ENCODE results near the gene CCDC170.

Gene CCDC170

DNA sequence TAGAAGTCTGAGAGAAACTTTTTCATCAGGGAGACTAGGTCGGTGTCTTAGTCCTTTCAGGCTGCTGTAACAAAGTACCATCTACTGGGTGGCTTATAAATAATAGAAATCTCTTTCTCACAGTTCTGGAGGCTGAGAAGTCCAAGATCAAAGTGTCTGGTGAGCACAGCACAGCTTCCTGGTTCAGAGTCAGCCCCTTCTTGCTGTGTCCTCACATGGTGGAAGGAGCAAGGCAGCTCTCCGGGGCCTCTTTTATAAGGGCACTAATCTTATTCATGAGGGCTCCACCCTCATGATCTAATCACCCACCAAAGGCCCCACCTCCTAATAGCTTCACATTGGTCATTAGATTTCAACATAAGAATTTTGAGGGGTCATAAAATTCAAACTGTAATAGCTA, 122.8 kb downstream of the CCDC170 start:
- DNase-seq (ENCODE audit: low spot score) = no peak

GRCh38 chr6:151617539-151617938, 123.7 kb downstream of the CCDC170 start:
- no peak for DNase-seq (ENCODE audit: low spot score)

DNA sequence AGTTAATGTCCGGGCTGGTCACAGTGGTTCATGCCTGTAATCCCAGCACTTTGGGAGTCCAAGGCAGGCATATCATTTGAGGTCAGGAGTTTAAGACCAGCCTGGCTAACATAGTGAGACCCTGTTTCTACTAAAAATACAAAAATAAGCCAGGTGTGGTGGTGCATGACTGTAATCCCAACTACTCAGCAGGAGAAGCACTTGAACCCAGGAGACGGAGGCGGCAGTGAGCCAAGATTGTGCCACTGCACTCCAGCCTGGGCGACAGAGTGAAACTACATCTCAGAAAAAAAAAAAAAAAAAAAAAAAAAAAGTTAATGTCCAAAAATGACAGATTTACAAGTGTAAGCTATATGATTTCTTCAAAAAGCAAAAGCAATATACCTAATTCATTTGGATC, 124.9 kb downstream of the CCDC170 start:
- DNase-seq (ENCODE audit: low spot score) = no peak

DNA sequence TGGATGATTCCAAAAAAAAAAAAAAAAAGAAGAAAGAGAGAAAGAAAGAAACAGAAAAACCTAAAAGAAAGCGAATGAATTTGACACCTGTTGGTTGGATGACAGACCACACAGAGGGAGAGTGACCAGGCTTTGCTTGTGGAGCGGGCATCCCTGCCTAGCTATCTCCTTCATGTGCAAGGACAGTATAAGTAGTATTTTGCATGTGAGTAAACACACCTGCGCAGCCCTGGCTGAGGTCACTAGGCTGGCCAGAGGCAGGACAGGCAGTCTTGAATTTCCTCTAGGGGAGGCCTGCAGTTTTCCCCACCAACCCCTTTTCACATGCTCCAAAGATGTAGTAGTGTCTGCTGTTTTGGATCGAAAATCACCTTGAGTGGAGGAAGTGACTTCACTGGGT, 126.4 kb downstream of the CCDC170 start:
- no peak for DNase-seq (ENCODE audit: low spot score)

DNA sequence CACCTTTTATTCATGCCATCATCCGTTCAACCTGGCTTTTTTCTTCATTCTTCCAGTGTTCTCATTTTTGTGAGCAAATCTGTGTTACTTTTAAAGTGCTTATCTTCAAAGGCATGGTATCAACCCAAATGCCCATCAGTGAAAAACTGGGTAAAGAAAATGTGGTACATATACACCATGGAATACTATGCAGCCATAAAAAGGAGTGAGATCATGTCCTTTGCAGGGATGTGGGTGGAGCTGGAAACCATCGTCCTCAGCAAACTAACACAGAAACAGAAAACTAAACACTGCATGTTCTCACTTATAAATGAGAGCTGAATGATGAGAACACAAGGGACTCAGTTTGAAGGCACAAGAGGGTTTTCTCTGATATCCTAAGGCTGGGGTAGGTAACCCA, 130.3 kb downstream of the CCDC170 start:
- DNase-seq (ENCODE audit: low spot score) = no peak

DNA sequence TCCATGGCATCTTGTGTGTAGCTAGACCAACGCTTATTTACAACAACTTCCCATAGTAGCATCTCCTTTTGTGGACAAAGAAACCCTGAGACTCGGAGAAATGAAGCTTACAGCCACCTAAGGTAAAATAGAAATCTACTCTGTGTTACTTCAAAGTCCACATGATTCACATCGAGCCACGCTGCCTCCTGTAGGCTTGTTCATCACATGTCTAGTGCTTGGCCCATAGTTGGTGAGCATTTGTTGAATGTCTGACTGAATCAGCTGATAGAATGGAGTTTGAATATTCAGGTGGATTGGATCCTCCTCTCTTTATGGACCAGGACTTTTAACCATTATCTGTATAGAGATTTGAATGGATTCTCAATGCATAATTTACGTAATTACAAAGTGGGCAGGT, 130.7 kb downstream of the CCDC170 start:
- no peak for DNase-seq (ENCODE audit: low spot score)

- no peak for DNase-seq (ENCODE audit: low spot score)
These were observed 131.2 kb downstream of the CCDC170 start for GRCh38 chr6:151624900-151625536.

DNA sequence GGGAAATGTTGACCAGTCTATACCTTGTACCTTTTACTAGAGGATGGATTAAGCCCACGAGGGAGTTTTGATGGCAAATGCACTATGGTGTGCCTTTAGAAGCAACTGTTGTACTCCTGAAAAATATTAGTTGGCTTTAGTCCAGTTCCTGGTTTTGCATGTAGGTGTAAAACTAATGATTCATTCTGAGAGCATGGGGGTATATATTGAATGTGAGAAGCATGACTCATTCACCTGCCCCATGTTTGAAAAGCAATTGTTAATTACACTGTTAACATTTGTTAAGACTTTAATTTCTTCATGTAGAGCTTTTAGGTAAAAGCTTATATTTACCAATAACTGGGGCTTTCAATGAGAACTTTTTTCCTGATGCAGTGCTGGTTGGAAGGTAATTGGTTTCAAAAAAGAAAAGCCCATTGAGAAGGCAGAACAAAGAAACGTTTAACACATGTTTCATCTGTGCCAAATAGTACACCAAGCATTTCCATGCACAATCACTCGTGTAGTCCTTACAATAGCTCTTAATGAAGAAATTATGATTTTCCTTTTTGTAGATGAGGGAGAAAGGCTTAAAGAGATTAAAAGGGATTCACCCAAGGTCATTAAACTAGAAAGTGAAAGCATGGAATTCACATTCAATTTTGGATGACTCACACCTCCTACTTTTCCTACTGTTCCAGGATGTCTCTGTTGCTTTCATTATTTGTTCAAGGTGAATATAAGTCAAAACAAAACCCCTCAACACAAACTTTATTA, 134.1 kb downstream of the CCDC170 start:
- no peak for DNase-seq (ENCODE audit: low spot score)

DNA sequence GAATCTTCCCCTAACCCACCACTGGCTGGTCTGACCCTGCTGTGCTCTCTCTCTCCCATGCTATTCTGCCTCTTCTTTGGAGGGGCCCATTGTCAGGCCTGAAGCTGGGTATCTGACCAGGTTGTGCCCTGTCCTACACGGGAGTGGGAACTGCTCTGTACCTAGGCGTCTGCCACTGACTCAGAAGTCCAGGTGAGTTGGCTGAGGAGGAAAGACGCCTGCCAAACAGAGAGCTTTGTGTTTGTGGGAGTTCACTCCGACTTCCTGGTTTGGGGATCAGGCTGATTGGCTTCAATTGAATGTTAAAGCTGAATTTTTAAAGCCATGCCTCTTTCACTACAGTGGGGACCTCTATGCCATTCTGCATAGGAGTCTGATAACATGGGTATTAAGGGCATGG, 136.0 kb downstream of the CCDC170 start:
- DNase-seq (ENCODE audit: low spot score) = no peak

DNA sequence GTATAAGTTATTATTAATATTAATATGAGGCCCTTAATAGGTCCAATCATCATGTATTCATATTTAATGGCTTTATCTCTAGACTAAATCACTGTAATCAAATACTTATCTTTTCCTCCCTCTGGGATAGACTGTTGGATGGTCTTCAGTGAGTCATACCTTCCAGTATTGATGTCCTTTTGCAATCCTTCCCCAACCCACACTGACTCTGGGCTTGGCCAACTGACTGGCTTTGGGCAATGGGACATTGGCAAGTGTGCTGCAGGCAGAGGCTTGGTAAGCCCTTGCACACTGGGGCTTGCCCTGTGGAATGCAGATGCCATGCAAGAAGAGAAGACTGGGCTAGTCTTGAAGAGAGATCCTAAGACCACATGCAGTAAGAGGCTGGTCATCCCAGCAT, 136.6 kb downstream of the CCDC170 start:
- no peak for DNase-seq (ENCODE audit: low spot score)

GRCh38 chr6:151630991-151631655, 137.3 kb downstream of the CCDC170 start:
- no peak for DNase-seq (ENCODE audit: low spot score)

- no peak for DNase-seq (ENCODE audit: low spot score)
These were observed 138.7 kb downstream of the CCDC170 start for GRCh38 chr6:151632415-151632987.

DNA sequence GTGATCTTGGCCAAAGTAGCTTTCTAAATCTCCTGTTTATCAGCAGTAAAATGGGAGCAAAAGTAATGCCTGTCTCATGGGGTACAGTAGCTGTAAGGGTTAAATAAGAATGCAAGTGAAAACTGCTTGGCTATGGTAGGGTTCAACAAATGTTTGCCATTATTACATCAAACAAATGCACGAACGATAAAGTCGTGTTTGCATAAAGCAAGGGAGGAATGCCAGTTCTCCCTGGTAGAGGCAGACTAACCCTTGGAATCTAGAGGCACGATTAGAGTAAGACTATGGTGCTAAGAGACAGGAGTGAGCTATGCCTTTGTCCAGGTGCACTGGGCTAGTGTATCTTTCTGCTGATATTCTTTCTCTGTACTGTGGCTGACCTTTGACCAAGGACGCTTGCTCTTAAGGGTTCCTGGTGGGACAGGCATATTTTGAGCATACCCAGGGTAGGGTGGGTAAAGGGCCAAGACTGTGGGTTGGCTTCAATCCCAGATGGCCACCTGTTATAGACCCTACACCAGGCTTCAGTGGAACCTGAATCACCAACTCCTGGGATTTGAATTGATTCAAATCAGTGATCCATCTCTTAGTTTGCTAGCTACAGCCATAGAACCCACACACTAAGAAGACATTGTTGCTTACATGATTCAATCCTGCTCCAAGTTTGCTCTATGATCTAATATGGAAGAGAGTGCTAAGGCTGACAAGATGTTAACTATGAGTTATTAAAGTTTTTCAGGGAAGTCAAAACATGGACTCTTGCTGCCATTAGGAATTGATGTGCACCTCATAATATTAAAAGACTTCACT, 139.9 kb downstream of the CCDC170 start:
- no peak for DNase-seq (ENCODE audit: low spot score)

DNA sequence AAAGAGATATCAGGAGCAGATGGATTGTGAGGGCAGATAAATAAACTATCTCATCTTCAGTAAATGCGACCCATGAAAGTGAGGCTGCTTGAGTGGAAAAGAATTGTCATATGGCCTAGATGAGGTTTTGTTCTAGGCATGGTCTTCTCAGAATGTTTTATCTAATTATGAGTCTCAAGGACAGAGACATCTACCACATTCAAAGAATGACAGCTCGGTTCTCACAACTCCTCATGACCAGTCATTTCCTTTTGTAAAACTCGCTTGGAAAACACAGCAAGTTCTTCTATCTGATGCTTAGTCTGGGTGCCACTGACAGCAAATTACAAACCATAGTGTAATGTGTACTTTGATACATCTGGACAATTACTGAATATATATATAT, 140.5 kb downstream of the CCDC170 start:
- DNase-seq (ENCODE audit: low spot score) = no peak

DNA sequence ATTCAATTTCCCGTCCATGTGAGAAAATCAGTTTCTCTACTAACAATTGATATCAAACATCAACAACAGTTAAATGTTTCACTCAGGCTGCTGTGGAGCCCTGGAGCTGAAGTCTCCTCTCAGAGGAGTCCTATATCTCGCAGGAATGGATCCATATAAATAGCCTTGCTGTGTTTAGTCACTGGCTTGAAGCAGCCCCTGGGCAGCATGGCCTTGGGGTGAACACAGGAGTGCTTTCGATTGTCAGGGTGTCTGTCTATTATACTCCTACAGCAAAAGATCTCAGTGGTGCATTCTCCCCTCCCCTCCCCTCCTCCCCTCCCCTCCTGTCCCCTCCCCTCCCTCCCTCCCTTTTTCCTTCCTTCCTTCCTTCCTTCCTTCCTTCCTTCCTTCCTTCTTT, 141.9 kb downstream of the CCDC170 start:
- no peak for DNase-seq (ENCODE audit: low spot score)

DNA sequence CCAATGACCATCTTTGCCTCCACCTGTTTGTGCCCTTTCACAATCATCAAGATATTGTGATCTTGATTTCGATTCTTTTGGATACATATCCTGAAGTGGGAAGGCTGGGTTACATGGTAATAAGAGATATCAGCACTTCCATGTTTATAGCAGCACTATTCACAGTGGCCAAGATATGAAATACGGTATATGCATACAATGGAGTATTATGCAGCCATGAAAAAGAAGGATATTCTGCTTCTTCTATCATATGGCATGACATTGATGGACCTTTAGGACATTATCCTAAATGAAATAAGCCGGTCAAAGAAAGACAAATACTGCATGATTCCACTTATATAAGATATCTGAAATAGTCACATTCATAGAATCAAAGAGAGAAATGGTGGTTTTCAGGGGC, 144.0 kb downstream of the CCDC170 start:
- DNase-seq (ENCODE audit: low spot score) = no peak

DNA sequence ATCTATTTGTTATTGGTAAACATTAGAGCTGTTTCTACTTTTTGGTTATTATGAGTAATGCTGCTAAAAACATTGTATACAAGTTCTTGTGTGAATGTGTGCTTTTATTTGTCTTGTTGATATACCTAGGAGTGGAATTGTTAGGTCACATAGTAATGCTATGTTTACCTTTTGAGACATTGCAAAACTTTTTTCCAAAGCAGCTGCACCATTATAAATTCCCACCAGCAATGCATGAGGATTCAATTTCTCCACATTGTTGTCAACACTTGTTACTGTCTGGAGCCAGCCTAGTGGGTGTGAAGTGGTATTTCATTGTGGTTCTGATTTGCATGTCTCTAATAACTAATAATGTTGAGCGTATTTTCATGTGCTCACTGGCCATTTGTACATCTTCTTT, 145.9 kb downstream of the CCDC170 start:
- no peak for DNase-seq (ENCODE audit: low spot score)

DNA sequence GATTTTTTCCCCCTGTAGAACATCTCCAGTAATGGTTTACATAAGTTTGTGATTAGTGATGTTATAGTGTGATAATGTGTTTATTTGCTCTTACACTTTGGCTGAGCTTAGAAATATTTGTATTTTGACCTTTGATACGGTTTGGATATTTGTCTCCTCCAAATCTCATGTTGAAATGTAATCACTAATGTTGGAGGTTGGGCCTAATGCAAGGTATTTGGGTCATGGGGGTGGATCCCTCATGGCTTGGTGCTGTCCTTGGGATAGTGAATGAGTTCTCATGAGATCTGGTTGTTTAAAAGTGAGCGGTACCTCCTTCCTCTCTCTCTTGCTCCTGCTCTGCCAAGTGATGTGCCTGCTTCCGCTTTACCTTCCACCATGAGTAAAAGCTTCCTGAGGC, 147.2 kb downstream of the CCDC170 start:
- no peak for DNase-seq (ENCODE audit: low spot score)

- no peak for DNase-seq (ENCODE audit: low spot score)
These were observed 154.3 kb downstream of the CCDC170 start for GRCh38 chr6:151647976-151648639.

- no peak for DNase-seq (ENCODE audit: low spot score)
These were observed 156.0 kb downstream of the CCDC170 start for GRCh38 chr6:151649835-151650234.

DNA sequence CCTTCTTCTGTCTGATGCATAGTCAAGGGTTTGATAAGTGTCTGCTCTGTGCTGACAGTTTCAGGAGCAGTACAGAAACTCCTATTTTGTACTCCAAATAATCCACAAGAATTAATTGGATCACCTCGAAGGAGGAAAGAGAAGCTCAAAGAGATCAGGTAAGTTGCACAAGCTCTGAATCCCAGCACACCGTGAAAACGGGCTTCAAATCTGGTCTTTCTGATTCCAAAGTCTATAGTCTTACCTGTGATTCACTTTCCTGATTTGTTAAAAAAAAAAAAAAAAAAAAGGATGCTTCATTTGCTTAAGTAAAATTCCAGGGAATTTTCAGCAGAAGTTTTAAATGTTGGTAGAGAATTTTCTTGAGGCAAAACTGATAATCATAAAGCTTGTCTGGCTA, 157.8 kb downstream of the CCDC170 start:
- DNase-seq (ENCODE audit: low spot score) = no peak

DNA sequence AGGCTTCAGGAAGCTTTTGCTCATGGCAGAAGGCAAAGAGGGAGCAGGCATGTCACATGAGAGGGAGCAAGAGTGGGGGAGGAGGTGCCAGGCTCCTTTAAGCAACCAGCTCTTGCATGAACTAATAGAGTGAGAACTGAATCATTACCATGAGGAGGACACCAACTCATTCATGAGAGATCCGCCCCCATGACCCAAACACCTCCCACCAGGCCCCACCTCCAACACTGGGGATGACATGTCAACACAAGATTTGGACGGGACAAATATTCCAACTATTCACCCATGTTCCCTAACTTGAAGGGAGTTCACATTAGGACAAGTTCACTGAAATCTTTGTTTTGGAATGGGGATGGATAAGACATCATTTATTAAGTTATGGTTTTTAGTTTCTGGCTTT, 158.5 kb downstream of the CCDC170 start:
- no peak for DNase-seq (ENCODE audit: low spot score)

Data from kidney capillary endothelial cell (primary cell).